ENCODE data around the gene CENATAC.
"Not testable (repeated sequence)": the region's sequence is repeated elsewhere in the genome, so short reads cannot be mapped to it uniquely, and the experiment has no call there.

The CENATAC gene

DNA sequence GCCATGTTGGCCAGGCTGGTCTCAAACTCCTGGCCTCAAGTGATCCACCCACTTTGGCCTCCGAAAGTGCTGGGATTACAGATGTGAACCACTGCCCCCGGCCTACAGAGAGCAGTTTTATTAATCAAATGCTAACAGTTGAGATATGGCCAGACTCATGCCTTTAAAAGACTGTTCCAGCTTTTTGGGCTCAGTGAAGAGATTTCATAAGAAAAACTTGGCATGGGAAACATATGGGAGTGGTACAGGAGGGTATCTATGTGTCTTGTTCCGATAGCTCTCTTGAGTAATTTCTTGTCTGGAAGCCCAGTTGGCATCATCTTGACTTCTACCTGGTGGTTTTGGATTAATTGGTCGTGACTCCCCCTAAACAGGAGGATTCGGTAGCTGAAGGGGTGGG lies 40.9 kb downstream of the CENATAC start:
- no peaks in the 10 kb centered on the region for H3K4me1 ChIP-seq (ENCODE audit: control extremely low read depth in 1 of 4, control insufficient read depth in 4 of 4, insufficient read depth in 4 of 4, low read length in 3 of 4)
- ChIA-PET POLR2A (no interaction called here), CTCF (interaction anchor here (0.9 to 1.6 kb wide), 5 partner anchors 9 to 41 kb away, joined by 3 to 7 read pairs (median 4); partner anchors contain the start of gene CENATAC)
- no peaks in the 10 kb centered on the region for H3K9me3 ChIP-seq (ENCODE audit: control extremely low read depth in 1 of 5, control insufficient read depth in 4 of 5, insufficient read depth in 2 of 5, low read depth in 1 of 5, low read length in 4 of 5)
- H3K27ac ChIP-seq (ENCODE audit: insufficient read depth in 1 of 2, low read depth in 1 of 2, low read length in 2 of 2, poor library complexity in 1 of 2, severe bottlenecking in 2 of 2): no peak overlapping the region
- DNase-seq: no peak
- 100% methylated on average over 5 of the region's 5 CpGs for WGBS (ENCODE audit: insufficient coverage)
- H3K27me3 ChIP-seq (replicated peaks in 2 of 5; ENCODE audit: control insufficient read depth in 4 of 5, insufficient read depth in 5 of 5, low read length in 4 of 5): no peaks in the 10 kb centered on the region
- no peaks in the 10 kb centered on the region for H3K36me3 ChIP-seq (ENCODE audit: control insufficient read depth in 4 of 4, insufficient read depth in 4 of 4, low read length in 3 of 4)
- no peak overlapping the region for H3K4me3 ChIP-seq (ENCODE audit: control insufficient read depth in 1 of 7, extremely low read depth in 1 of 7, insufficient read depth in 4 of 7, low read depth in 2 of 7, low read length in 6 of 7)

GRCh38 chr11:119039471-119039870 lies 41.5 kb downstream of the CENATAC start:
- H3K4me3 ChIP-seq (ENCODE audit: control insufficient read depth in 1 of 7, extremely low read depth in 1 of 7, insufficient read depth in 4 of 7, low read depth in 2 of 7, low read length in 6 of 7); H3K9me3 ChIP-seq (ENCODE audit: control extremely low read depth in 1 of 5, control insufficient read depth in 4 of 5, insufficient read depth in 2 of 5, low read depth in 1 of 5, low read length in 4 of 5); H3K4me1 ChIP-seq (ENCODE audit: control extremely low read depth in 1 of 4, control insufficient read depth in 4 of 4, insufficient read depth in 4 of 4, low read length in 3 of 4); H3K36me3 ChIP-seq (ENCODE audit: control insufficient read depth in 4 of 4, insufficient read depth in 4 of 4, low read length in 3 of 4); POLR2A ChIA-PET; H3K27me3 ChIP-seq (replicated peaks in 2 of 5; ENCODE audit: control insufficient read depth in 4 of 5, insufficient read depth in 5 of 5, low read length in 4 of 5); DNase-seq; H3K27ac ChIP-seq (ENCODE audit: insufficient read depth in 1 of 2, low read depth in 1 of 2, low read length in 2 of 2, poor library complexity in 1 of 2, severe bottlenecking in 2 of 2): not testable (repeated sequence)
- CTCF ChIA-PET: interaction anchor here (0.9 to 1.6 kb wide), 3 partner anchors 12 to 16 kb away, joined by 3 to 7 read pairs (median 7); no protein-coding TSS in a partner anchor
- 0% methylated on average over 1 of the region's 11 CpGs for WGBS (ENCODE audit: insufficient coverage)

- 87% methylated on average over 3 of the region's 4 CpGs for WGBS (ENCODE audit: insufficient coverage)
- H3K4me3 ChIP-seq (ENCODE audit: control insufficient read depth in 1 of 7, extremely low read depth in 1 of 7, insufficient read depth in 4 of 7, low read depth in 2 of 7, low read length in 6 of 7): no peak overlapping the region
- no peaks in the 10 kb centered on the region for H3K9me3 ChIP-seq (ENCODE audit: control extremely low read depth in 1 of 5, control insufficient read depth in 4 of 5, insufficient read depth in 2 of 5, low read depth in 1 of 5, low read length in 4 of 5)
- ChIA-PET POLR2A (interaction anchor here (2.0 kb wide), 1 partner anchor 13 kb away, joined by 15 read pairs; no protein-coding TSS in a partner anchor), CTCF (interaction anchor here (1.2 to 4.8 kb wide), 5 partner anchors 8 to 32 kb away, joined by 3 to 36 read pairs (median 7); partner anchors contain the start of gene HYOU1)
- DNase-seq: no peak
- H3K27ac ChIP-seq (ENCODE audit: insufficient read depth in 1 of 2, low read depth in 1 of 2, low read length in 2 of 2, poor library complexity in 1 of 2, severe bottlenecking in 2 of 2): no peak overlapping the region
- no peaks in the 10 kb centered on the region for H3K4me1 ChIP-seq (ENCODE audit: control extremely low read depth in 1 of 4, control insufficient read depth in 4 of 4, insufficient read depth in 4 of 4, low read length in 3 of 4)
- peaks cover 2 to 25% (median 17%) of the 10 kb centered on the region in 4 experiments for H3K36me3 ChIP-seq (ENCODE audit: control insufficient read depth in 4 of 4, insufficient read depth in 4 of 4, low read length in 3 of 4)
- no peaks in the 10 kb centered on the region for H3K27me3 ChIP-seq (replicated peaks in 2 of 5; ENCODE audit: control insufficient read depth in 4 of 5, insufficient read depth in 5 of 5, low read length in 4 of 5)
Measured at GRCh38 chr11:119041821-119042514, 44.0 kb downstream of the CENATAC start.

- H3K9me3 ChIP-seq (ENCODE audit: control extremely low read depth in 1 of 5, control insufficient read depth in 4 of 5, insufficient read depth in 2 of 5, low read depth in 1 of 5, low read length in 4 of 5): no peaks in the 10 kb centered on the region
- no peak overlapping the region for H3K27ac ChIP-seq (ENCODE audit: insufficient read depth in 1 of 2, low read depth in 1 of 2, low read length in 2 of 2, poor library complexity in 1 of 2, severe bottlenecking in 2 of 2)
- 96% methylated on average over 7 of the region's 9 CpGs for WGBS (ENCODE audit: insufficient coverage)
- POLR2A ChIA-PET: interaction anchor here (2.0 kb wide), 1 partner anchor 12 kb away, joined by 15 read pairs; no protein-coding TSS in a partner anchor
- no peaks in the 10 kb centered on the region for H3K4me1 ChIP-seq (ENCODE audit: control extremely low read depth in 1 of 4, control insufficient read depth in 4 of 4, insufficient read depth in 4 of 4, low read length in 3 of 4)
- peaks cover 6 to 34% (median 23%) of the 10 kb centered on the region in 4 experiments for H3K36me3 ChIP-seq (ENCODE audit: control insufficient read depth in 4 of 4, insufficient read depth in 4 of 4, low read length in 3 of 4)
- H3K27me3 ChIP-seq (replicated peaks in 2 of 5; ENCODE audit: control insufficient read depth in 4 of 5, insufficient read depth in 5 of 5, low read length in 4 of 5): no peaks in the 10 kb centered on the region
- DNase-seq: no peak
- CTCF ChIA-PET: interaction anchor here (1.2 to 4.8 kb wide), 4 partner anchors 10 to 31 kb away, joined by 3 to 36 read pairs (median 6); partner anchors contain the start of genes HYOU1 and SLC37A4
- no peak overlapping the region for H3K4me3 ChIP-seq (ENCODE audit: control insufficient read depth in 1 of 7, extremely low read depth in 1 of 7, insufficient read depth in 4 of 7, low read depth in 2 of 7, low read length in 6 of 7)
Measured at GRCh38 chr11:119042927-119043326, 45.0 kb downstream of the CENATAC start.

DNA sequence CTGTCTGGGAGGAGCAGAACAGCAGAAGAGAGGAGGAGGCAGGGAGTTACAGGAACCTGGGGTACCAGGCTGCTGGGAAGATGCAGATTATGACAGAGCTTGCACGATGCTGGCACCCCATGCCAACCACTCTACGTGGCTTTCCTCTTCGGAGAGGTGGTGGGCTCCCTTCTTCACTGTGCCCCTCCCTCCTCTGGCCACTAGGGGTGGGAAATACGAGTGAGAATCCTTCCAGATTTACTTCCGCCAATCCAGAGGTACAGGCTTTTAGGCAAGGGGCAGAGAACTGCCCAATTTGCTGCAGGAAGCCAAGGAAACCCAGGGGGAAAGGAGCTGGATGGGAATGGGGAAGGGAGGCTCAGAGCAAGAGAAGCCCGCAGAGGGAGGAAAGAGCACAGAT lies 46.8 kb downstream of the CENATAC start:
- H3K4me3 ChIP-seq (ENCODE audit: control insufficient read depth in 1 of 7, extremely low read depth in 1 of 7, insufficient read depth in 4 of 7, low read depth in 2 of 7, low read length in 6 of 7): no peak overlapping the region
- H3K4me1 ChIP-seq (ENCODE audit: control extremely low read depth in 1 of 4, control insufficient read depth in 4 of 4, insufficient read depth in 4 of 4, low read length in 3 of 4): no peaks in the 10 kb centered on the region
- CTCF ChIA-PET: interaction anchor here (1.0 to 4.8 kb wide), 5 partner anchors 10 to 22 kb away, joined by 3 to 36 read pairs (median 6); partner anchors contain the start of genes HYOU1 and SLC37A4
- H3K36me3 ChIP-seq (ENCODE audit: control insufficient read depth in 4 of 4, insufficient read depth in 4 of 4, low read length in 3 of 4): peaks cover 9 to 51% (median 40%) of the 10 kb centered on the region in 4 experiments
- no peak for DNase-seq
- H3K27ac ChIP-seq (ENCODE audit: insufficient read depth in 1 of 2, low read depth in 1 of 2, low read length in 2 of 2, poor library complexity in 1 of 2, severe bottlenecking in 2 of 2): no peak overlapping the region
- H3K27me3 ChIP-seq (replicated peaks in 2 of 5; ENCODE audit: control insufficient read depth in 4 of 5, insufficient read depth in 5 of 5, low read length in 4 of 5): no peaks in the 10 kb centered on the region
- POLR2A ChIA-PET: interaction anchor here (1.2 kb wide), 1 partner anchor 10 kb away, joined by 4 read pairs; no protein-coding TSS in a partner anchor
- H3K9me3 ChIP-seq (ENCODE audit: control extremely low read depth in 1 of 5, control insufficient read depth in 4 of 5, insufficient read depth in 2 of 5, low read depth in 1 of 5, low read length in 4 of 5): no peaks in the 10 kb centered on the region
- WGBS (ENCODE audit: insufficient coverage): 91% methylated on average over 5 of the region's 6 CpGs

DNA sequence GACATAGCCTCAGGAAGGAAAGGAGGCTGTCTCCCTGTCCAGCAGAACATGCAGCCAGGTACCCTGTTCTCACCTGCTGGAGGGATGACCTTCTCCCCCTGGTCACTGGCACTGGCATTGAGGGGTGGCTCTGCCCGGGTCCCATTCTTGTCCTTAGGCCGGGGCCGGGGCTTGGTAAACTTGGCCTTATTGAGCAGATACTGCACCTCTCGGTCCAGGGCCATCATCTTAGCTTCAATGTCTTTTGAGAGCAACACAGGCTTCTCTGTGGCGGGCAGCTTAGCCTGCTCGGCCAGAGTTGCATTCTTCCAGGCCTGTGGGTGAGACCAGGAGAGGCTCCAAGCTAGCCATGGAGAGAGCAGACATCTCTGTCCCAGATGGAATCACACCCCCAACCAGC lies 48.6 kb downstream of the CENATAC start:
- H3K9me3 ChIP-seq (ENCODE audit: control extremely low read depth in 1 of 5, control insufficient read depth in 4 of 5, insufficient read depth in 2 of 5, low read depth in 1 of 5, low read length in 4 of 5): no peaks in the 10 kb centered on the region
- no peaks in the 10 kb centered on the region for H3K4me1 ChIP-seq (ENCODE audit: control extremely low read depth in 1 of 4, control insufficient read depth in 4 of 4, insufficient read depth in 4 of 4, low read length in 3 of 4)
- no peak overlapping the region for H3K27ac ChIP-seq (ENCODE audit: insufficient read depth in 1 of 2, low read depth in 1 of 2, low read length in 2 of 2, poor library complexity in 1 of 2, severe bottlenecking in 2 of 2)
- DNase-seq: no peak
- peaks cover 9 to 66% (median 50%) of the 10 kb centered on the region in 4 experiments for H3K36me3 ChIP-seq (ENCODE audit: control insufficient read depth in 4 of 4, insufficient read depth in 4 of 4, low read length in 3 of 4)
- H3K4me3 ChIP-seq (ENCODE audit: control insufficient read depth in 1 of 7, extremely low read depth in 1 of 7, insufficient read depth in 4 of 7, low read depth in 2 of 7, low read length in 6 of 7): no peak overlapping the region
- ChIA-PET POLR2A (interaction anchor here (0.6 to 2.2 kb wide), 2 partner anchors 11 to 44 kb away, joined by 3 to 13 read pairs; partner anchors contain the start of gene HYOU1), CTCF (interaction anchor here (1.3 to 4.8 kb wide), 4 partner anchors 8 to 16 kb away, joined by 3 to 36 read pairs (median 12); partner anchors contain the start of genes HYOU1 and SLC37A4)
- H3K27me3 ChIP-seq (replicated peaks in 2 of 5; ENCODE audit: control insufficient read depth in 4 of 5, insufficient read depth in 5 of 5, low read length in 4 of 5): no peaks in the 10 kb centered on the region
- 100% methylated on average over 4 of the region's 6 CpGs for WGBS (ENCODE audit: insufficient coverage)

- no peak for DNase-seq
- Histone ChIP-seq H3K27ac (ENCODE audit: insufficient read depth in 1 of 2, low read depth in 1 of 2, low read length in 2 of 2, poor library complexity in 1 of 2, severe bottlenecking in 2 of 2) (no peak overlapping the region), H3K4me1 (ENCODE audit: control extremely low read depth in 1 of 4, control insufficient read depth in 4 of 4, insufficient read depth in 4 of 4, low read length in 3 of 4) (no peaks in the 10 kb centered on the region), H3K4me3 (ENCODE audit: control insufficient read depth in 1 of 7, extremely low read depth in 1 of 7, insufficient read depth in 4 of 7, low read depth in 2 of 7, low read length in 6 of 7) (no peak overlapping the region), H3K36me3 (ENCODE audit: control insufficient read depth in 4 of 4, insufficient read depth in 4 of 4, low read length in 3 of 4) (peaks cover 9 to 73% (median 57%) of the 10 kb centered on the region in 4 experiments), H3K27me3 (replicated peaks in 2 of 5; ENCODE audit: control insufficient read depth in 4 of 5, insufficient read depth in 5 of 5, low read length in 4 of 5) (no peaks in the 10 kb centered on the region), H3K9me3 (ENCODE audit: control extremely low read depth in 1 of 5, control insufficient read depth in 4 of 5, insufficient read depth in 2 of 5, low read depth in 1 of 5, low read length in 4 of 5) (no peaks in the 10 kb centered on the region)
- WGBS (ENCODE audit: insufficient coverage): 97% methylated on average over 6 of the region's 6 CpGs
- CTCF ChIA-PET: interaction anchor here (1.2 to 3.9 kb wide), 5 partner anchors 9 to 23 kb away, joined by 3 to 19 read pairs (median 4); partner anchors contain the start of gene SLC37A4
- POLR2A ChIA-PET: interaction anchor here (0.6 to 2.2 kb wide), 2 partner anchors 10 to 45 kb away, joined by 3 to 13 read pairs; partner anchors contain the start of gene HYOU1
Measured at GRCh38 chr11:119047205-119047604, 49.3 kb downstream of the CENATAC start.
